Tibial nerve (tissue), 4 donors: ENCODE data around the gene SV2B.

Source experiments
- EP300 ChIP-seq, 2 donors: sonication (generic); formaldehyde crosslinking; IDR thresholded peaks; one replicate each; pipeline ENCODE4 v1.6.1; 2017; ENCODE audit warnings: antibody characterized with exemption in 2 of 2, mild to moderate bottlenecking in 1 of 2
- TF ChIP-seq, protein P1 (sequence below), 5 experiments: fragments of 200-600 bp in 3 of 5; fragments of 450-650 bp in 2 of 5; sonication (generic) in 3 of 5; IDR thresholded peaks; one replicate each; pipeline ENCODE4 v1.5.1; 2016 to 2019; ENCODE audit warnings: antibody characterized with exemption in 5 of 5, mild to moderate bottlenecking in 3 of 5, moderate library complexity in 2 of 5

DNA sequence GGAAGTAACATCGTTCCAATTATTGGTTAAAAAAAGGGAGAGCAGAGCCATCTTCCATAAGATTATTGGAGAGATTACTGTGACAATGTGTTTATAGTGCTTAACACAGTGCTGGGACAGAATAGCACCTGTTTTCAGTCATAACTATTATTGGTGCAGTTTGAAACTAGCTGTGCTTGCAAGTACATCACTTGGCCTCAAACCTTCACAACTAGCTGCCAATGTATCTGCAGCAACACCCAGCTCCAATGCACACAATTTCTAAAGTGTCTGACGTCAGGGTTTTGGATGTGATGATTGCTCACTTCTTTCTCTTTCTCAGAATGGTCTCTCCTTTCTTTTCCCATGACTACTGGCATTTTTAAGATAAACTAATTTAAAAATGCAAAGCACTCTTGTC, 246.2 kb downstream of the SV2B start:
- TF ChIP-seq EP300 (IDR thresholded peaks at IDR 0.05) = no peak
- TF ChIP-seq, protein P1, sequence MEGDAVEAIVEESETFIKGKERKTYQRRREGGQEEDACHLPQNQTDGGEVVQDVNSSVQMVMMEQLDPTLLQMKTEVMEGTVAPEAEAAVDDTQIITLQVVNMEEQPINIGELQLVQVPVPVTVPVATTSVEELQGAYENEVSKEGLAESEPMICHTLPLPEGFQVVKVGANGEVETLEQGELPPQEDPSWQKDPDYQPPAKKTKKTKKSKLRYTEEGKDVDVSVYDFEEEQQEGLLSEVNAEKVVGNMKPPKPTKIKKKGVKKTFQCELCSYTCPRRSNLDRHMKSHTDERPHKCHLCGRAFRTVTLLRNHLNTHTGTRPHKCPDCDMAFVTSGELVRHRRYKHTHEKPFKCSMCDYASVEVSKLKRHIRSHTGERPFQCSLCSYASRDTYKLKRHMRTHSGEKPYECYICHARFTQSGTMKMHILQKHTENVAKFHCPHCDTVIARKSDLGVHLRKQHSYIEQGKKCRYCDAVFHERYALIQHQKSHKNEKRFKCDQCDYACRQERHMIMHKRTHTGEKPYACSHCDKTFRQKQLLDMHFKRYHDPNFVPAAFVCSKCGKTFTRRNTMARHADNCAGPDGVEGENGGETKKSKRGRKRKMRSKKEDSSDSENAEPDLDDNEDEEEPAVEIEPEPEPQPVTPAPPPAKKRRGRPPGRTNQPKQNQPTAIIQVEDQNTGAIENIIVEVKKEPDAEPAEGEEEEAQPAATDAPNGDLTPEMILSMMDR (IDR thresholded peaks at IDR 0.05) = no peak
